Caco-2 (cell line): ENCODE data around the gene ZNF487. TPM values are rescaled to one million over a fixed set of nuclear protein-coding genes. Genes with fewer than 3 reads are reported as not detected.

ENCODE experiments used
- BruUV-seq: library from RNA; stranded (reverse); fragments of 400-500 nt; replicated peaks from 2 replicates; lab custom pipeline; 2021; lab: Mats Ljungman, UMichigan
- CTCF ChIA-PET: fragments of 300-600 bp; sonication (Branson Sonifier 250); formaldehyde crosslinking; loops from one replicate; lab custom pipeline; 2022; ENCODE audit warnings: antibody characterized with exemption; lab: Charles Lee
- POLR2A ChIA-PET: fragments of 300-600 bp; sonication (Branson Sonifier 250); formaldehyde crosslinking; loops from one replicate; lab custom pipeline; 2022; ENCODE audit warnings: antibody characterized with exemption; lab: Charles Lee
- DNase-seq, 2 experiments: peaks; one replicate each; pipeline versions ENCODE4 v3.0.0 to v3.0.0-alpha.2; 2020 to 2022
- H3K27me3 ChIP-seq: replicated peaks from 2 replicates; pipeline ENCODE4 v1.6.0; 2011; ENCODE audit warnings: low read length; ENCODE audit not compliant: control insufficient read depth, insufficient read depth
- H3K36me3 ChIP-seq: 2 replicates; pipeline ENCODE4 v1.5.1; 2011; ENCODE audit warnings: low read length; ENCODE audit not compliant: control insufficient read depth, insufficient read depth
- H3K4me1 ChIP-seq: fragments of 250-450 bp; sonication (Bioruptor Pico); 2 replicates; pipeline ENCODE4 v1.5.1; 2020; ENCODE audit warnings: mild to moderate bottlenecking
- H3K4me3 ChIP-seq: 2 replicates; pipeline ENCODE4 v1.5.1; 2011; ENCODE audit warnings: low read depth, mild to moderate bottlenecking, control low read depth, low read length
- H3K9me3 ChIP-seq: fragments of 250-450 bp; sonication (Bioruptor Pico); 2 replicates; pipeline ENCODE4 v1.5.1; 2020; ENCODE audit warnings: mild to moderate bottlenecking, moderate library complexity
- H3K27ac Mint-ChIP-seq: one replicate; pipeline ENCODE4 v1.8.0; 2022; ENCODE audit warnings: mixed read lengths; ENCODE audit not compliant: unreplicated experiment
- H3K27me3 Mint-ChIP-seq: one replicate; pipeline ENCODE4 v1.8.0; 2022; ENCODE audit warnings: mixed read lengths; ENCODE audit not compliant: insufficient read depth, unreplicated experiment
- H3K36me3 Mint-ChIP-seq: one replicate; pipeline ENCODE4 v1.8.0; 2022; ENCODE audit warnings: mild to moderate bottlenecking, mixed read lengths; ENCODE audit not compliant: insufficient read depth, unreplicated experiment
- H3K4me1 Mint-ChIP-seq: one replicate; pipeline ENCODE4 v1.8.0; 2022; ENCODE audit warnings: low read depth, mixed read lengths; ENCODE audit not compliant: unreplicated experiment
- H3K4me3 Mint-ChIP-seq: one replicate; pipeline ENCODE4 v1.8.0; 2022; ENCODE audit warnings: mild to moderate bottlenecking, moderate library complexity, mixed read lengths; ENCODE audit not compliant: unreplicated experiment
- H3K9me3 Mint-ChIP-seq: one replicate; pipeline ENCODE4 v1.8.0; 2022; ENCODE audit warnings: mixed read lengths; ENCODE audit not compliant: unreplicated experiment
- CTCF ChIP-seq, 2 experiments: fragments of 200-600 bp in 1 of 2; IDR thresholded peaks; 1 replicate in 1 of 2; 2 replicates in 1 of 2; pipeline versions ENCODE4 v1.5.1 to v1.8.0; 2011 to 2022; ENCODE audit warnings: antibody characterized with exemption in 1 of 2, control low read depth in 1 of 2, inconsistent platforms in 1 of 2, low read depth in 1 of 2, low read length in 1 of 2, mild to moderate bottlenecking in 1 of 2, moderate library complexity in 1 of 2; ENCODE audit not compliant: insufficient read depth in 1 of 2, severe bottlenecking in 1 of 2, unreplicated experiment in 1 of 2
- intact Hi-C: fragments of 100-400 bp; cut with micrococcal nuclease; formaldehyde crosslinking; loops from one replicate; pipeline ENCODE4 v1.10.0; 2022; ENCODE audit not compliant: unreplicated experiment
- total RNA-seq: library from RNA; stranded (reverse); gene quantifications from 2 replicates; pipeline ENCODE4 v1.2.3, GENCODE V29; 2022

Gene ZNF487
- total RNA-seq, 1 experiment from 2014 or later = 6.5 TPM

GRCh38 chr10:43471146-43471545, 34.2 kb downstream of the ZNF487 start:
- Mint-ChIP-seq H3K36me3 (no peaks in the 10 kb centered on the region), H3K4me3 (no peak overlapping the region), H3K27ac (no peak overlapping the region), H3K4me1 (no peaks in the 10 kb centered on the region), H3K27me3 (no peaks in the 10 kb centered on the region), H3K9me3 (no peaks in the 10 kb centered on the region)
- no peaks in the 10 kb centered on the region for H3K36me3 ChIP-seq
- no peaks in the 10 kb centered on the region for H3K27me3 ChIP-seq
- ChIA-PET POLR2A (no interaction called here), CTCF (no interaction called here)
- H3K9me3 ChIP-seq = peaks cover 4% of the 10 kb centered on the region; the same call in 1 of the 2 replicates
- DNase-seq = no peak
- H3K4me3 ChIP-seq = no peak overlapping the region
- BruUV-seq = no TSS peak
- intact Hi-C loops = no loop called here
- H3K4me1 ChIP-seq = no peaks in the 10 kb centered on the region
- TF ChIP-seq CTCF (IDR thresholded peaks at IDR 0.05; ENCODE audit: insufficient read depth in 1 of 2, low read depth in 1 of 2, low read length in 1 of 2, severe bottlenecking in 1 of 2, unreplicated experiment in 1 of 2) = no peak

GRCh38 chr10:43471935-43472720, 35.2 kb downstream of the ZNF487 start:
- peaks cover 4% of the 10 kb centered on the region; the same call in 1 of the 2 replicates for H3K9me3 ChIP-seq
- Mint-ChIP-seq H3K36me3 (no peaks in the 10 kb centered on the region), H3K9me3 (no peaks in the 10 kb centered on the region), H3K27ac (no peak overlapping the region), H3K27me3 (no peaks in the 10 kb centered on the region), H3K4me3 (no peak overlapping the region), H3K4me1 (no peaks in the 10 kb centered on the region)
- H3K4me3 ChIP-seq = no peak overlapping the region
- ChIA-PET POLR2A (no interaction called here), CTCF (no interaction called here)
- no peak for TF ChIP-seq CTCF (IDR thresholded peaks at IDR 0.05; ENCODE audit: insufficient read depth in 1 of 2, low read depth in 1 of 2, low read length in 1 of 2, severe bottlenecking in 1 of 2, unreplicated experiment in 1 of 2)
- intact Hi-C loops = no loop called here
- no peak for DNase-seq
- no TSS peak for BruUV-seq
- H3K4me1 ChIP-seq = no peaks in the 10 kb centered on the region
- no peaks in the 10 kb centered on the region for H3K27me3 ChIP-seq
- no peaks in the 10 kb centered on the region for H3K36me3 ChIP-seq

GRCh38 chr10:43479275-43479674, 42.4 kb downstream of the ZNF487 start:
- no peaks in the 10 kb centered on the region for H3K4me1 ChIP-seq
- H3K36me3 Mint-ChIP-seq = peaks cover 8% of the 10 kb centered on the region
- H3K4me3 Mint-ChIP-seq = no peak overlapping the region
- intact Hi-C loops = no loop called here
- H3K4me3 ChIP-seq = no peak overlapping the region
- H3K4me1 Mint-ChIP-seq = no peaks in the 10 kb centered on the region
- H3K27me3 ChIP-seq = no peaks in the 10 kb centered on the region
- H3K27ac Mint-ChIP-seq = no peak overlapping the region
- H3K9me3 Mint-ChIP-seq = peaks cover 29% of the 10 kb centered on the region
- BruUV-seq = no TSS peak
- no peaks in the 10 kb centered on the region for H3K27me3 Mint-ChIP-seq
- H3K9me3 ChIP-seq = peaks cover 22% of the 10 kb centered on the region
- TF ChIP-seq CTCF (IDR thresholded peaks at IDR 0.05; ENCODE audit: insufficient read depth in 1 of 2, low read depth in 1 of 2, low read length in 1 of 2, severe bottlenecking in 1 of 2, unreplicated experiment in 1 of 2) = no peak
- DNase-seq = no peak
- H3K36me3 ChIP-seq = no peaks in the 10 kb centered on the region
- ChIA-PET CTCF (no interaction called here), POLR2A (no interaction called here)
